Measurements from ENCODE around the gene CILP. TPM values are rescaled to one million over a fixed set of nuclear protein-coding genes. Genes with fewer than 3 reads are reported as not detected.

CILP gene
- total and polyA plus RNA-seq, 11 donors = 0.76 to 58.5 (median 12.0) TPM

GRCh38 chr15:65156692-65157091, 54.6 kb downstream of the CILP start:
- Histone ChIP-seq H3K9me3 (no peaks in the 10 kb centered on the region), H3K27ac (peak overlapping the region in 1 of 12 donors; percentile 6), H3K36me3 (peaks cover 0 to 98% (median 92%) of the 10 kb centered on the region in 9 donors), H3K4me1 (peaks cover 0 to 4% (median 0%) of the 10 kb centered on the region in 12 donors), H3K27me3 (no peaks in the 10 kb centered on the region), H3K4me3 (no peak overlapping the region)
- WGBS, 4 donors = 57 to 61% (median 59%) methylated on average over 5 of the region's 5 CpGs
- no peak for DNase-seq
- TF ChIP-seq CTCF (IDR thresholded peaks at IDR 0.05) (no peak), POLR2A (IDR thresholded peaks at IDR 0.05) (no peak)
- ATAC-seq = no peak
- intact Hi-C loops (cut with DNase I) = no loop called here

GRCh38 chr15:65154720-65155119, 56.6 kb downstream of the CILP start:
- H3K4me1 ChIP-seq = peaks cover 0 to 4% (median 0%) of the 10 kb centered on the region in 12 donors
- ATAC-seq (no peak), DNase-seq (no peak)
- no peaks in the 10 kb centered on the region for H3K27me3 ChIP-seq
- no peaks in the 10 kb centered on the region for H3K9me3 ChIP-seq
- peaks cover 0 to 100% (median 95%) of the 10 kb centered on the region in 9 donors for H3K36me3 ChIP-seq
- no peak overlapping the region for H3K4me3 ChIP-seq
- WGBS, 4 donors = 81 to 93% (median 90%) methylated on average over 6 of the region's 6 CpGs
- TF ChIP-seq CTCF (IDR thresholded peaks at IDR 0.05) (no peak), POLR2A (IDR thresholded peaks at IDR 0.05) (no peak)
- intact Hi-C loops (cut with DNase I) = no loop called here
- no peak overlapping the region for H3K27ac ChIP-seq

GRCh38 chr15:65147902-65148301, 63.4 kb downstream of the CILP start:
- no peaks in the 10 kb centered on the region for H3K9me3 ChIP-seq
- H3K27me3 ChIP-seq = no peaks in the 10 kb centered on the region
- peaks cover 0 to 70% (median 58%) of the 10 kb centered on the region in 9 donors for H3K36me3 ChIP-seq
- intact Hi-C loops (cut with DNase I) = no loop called here
- 83 to 95% (median 91%) methylated on average over 3 of the region's 3 CpGs for WGBS, 4 donors
- ATAC-seq (no peak), DNase-seq (no peak)
- TF ChIP-seq CTCF (IDR thresholded peaks at IDR 0.05) (no peak), POLR2A (IDR thresholded peaks at IDR 0.05) (no peak)
- H3K4me3 ChIP-seq = no peak overlapping the region
- no peaks in the 10 kb centered on the region for H3K4me1 ChIP-seq
- no peak overlapping the region for H3K27ac ChIP-seq

GRCh38 chr15:65146438-65146837, 64.8 kb downstream of the CILP start:
- no peak for TF ChIP-seq CTCF (IDR thresholded peaks at IDR 0.05)
- TF ChIP-seq POLR2A (IDR thresholded peaks at IDR 0.05) = no peak
- no peak for ATAC-seq
- Histone ChIP-seq H3K4me3 (no peak overlapping the region), H3K36me3 (peaks cover 0 to 56% (median 44%) of the 10 kb centered on the region in 9 donors), H3K27ac (no peak overlapping the region), H3K4me1 (no peaks in the 10 kb centered on the region), H3K27me3 (no peaks in the 10 kb centered on the region), H3K9me3 (no peaks in the 10 kb centered on the region)
- 90 to 92% (median 91%) methylated on average over 4 of the region's 4 CpGs for WGBS, 4 donors
- intact Hi-C loops (cut with DNase I) = no loop called here
- no peak for DNase-seq

Other genes with a start within 250 kb of the CILP start
- gene SPG21, start 221.6 kb downstream of the CILP start, total RNA-seq = 10 to 100 TPM; 38.2 to 63.6 (median 48.7) TPM
- 10 to 100 TPM; 34.9 to 70.3 TPM for gene SPG21, start 221.6 kb downstream of the CILP start, polyA plus RNA-seq
- 10 to 100 TPM; 14.3 to 41.0 (median 20.5) TPM for gene MTFMT, start 181.8 kb downstream of the CILP start, total RNA-seq
- gene MTFMT, start 181.8 kb downstream of the CILP start, polyA plus RNA-seq = 10 to 100 TPM in 1 of 2 donors, 1 to 10 TPM in 1; 6.0 to 14.4 TPM
- not detected for gene SLC51B, start 166.1 kb downstream of the CILP start, total RNA-seq
- gene SLC51B, start 166.1 kb downstream of the CILP start, polyA plus RNA-seq = under 1 TPM in 1 of 2 donors, not detected in 1; 0.08 TPM
- gene RASL12, start 143.5 kb downstream of the CILP start, total RNA-seq = 10 to 100 TPM in 7 of 9 donors, 1 to 10 TPM in 2; 8.3 to 35.0 (median 12.2) TPM
- gene RASL12, start 143.5 kb downstream of the CILP start, polyA plus RNA-seq = 10 to 100 TPM; 13.3 to 13.7 TPM
- gene KBTBD13, start 134.7 kb downstream of the CILP start, total RNA-seq = 10 to 100 TPM in 1 of 9 donors, 1 to 10 TPM in 8; 3.2 to 11.8 (median 4.2) TPM
- 1 to 10 TPM in 1 of 2 donors, under 1 TPM in 1; 0.78 to 9.0 TPM for gene KBTBD13, start 134.7 kb downstream of the CILP start, polyA plus RNA-seq
- 1 to 10 TPM in 7 of 9 donors, under 1 TPM in 2; 0.93 to 2.2 (median 1.3) TPM for gene UBAP1L, start 96.3 kb downstream of the CILP start, total RNA-seq
- 1 to 10 TPM in 1 of 2 donors, under 1 TPM in 1; 0.51 to 1.8 TPM for gene UBAP1L, start 96.3 kb downstream of the CILP start, polyA plus RNA-seq
- 10 to 100 TPM in 8 of 9 donors, 1 to 10 TPM in 1; 9.5 to 21.9 (median 13.9) TPM for gene PDCD7, start 77.7 kb downstream of the CILP start, total RNA-seq
- gene PDCD7, start 77.7 kb downstream of the CILP start, polyA plus RNA-seq = 10 to 100 TPM; 10.6 to 11.1 TPM
- gene CLPX, start 26.1 kb downstream of the CILP start, total RNA-seq = 10 to 100 TPM; 43.8 to 64.8 (median 57.2) TPM
- 10 to 100 TPM; 11.2 to 29.2 TPM for gene CLPX, start 26.1 kb downstream of the CILP start, polyA plus RNA-seq
- 1 to 10 TPM; 2.7 to 7.0 (median 4.8) TPM for gene PARP16, start 75.4 kb upstream of the CILP start, total RNA-seq
- gene PARP16, start 75.4 kb upstream of the CILP start, polyA plus RNA-seq = 1 to 10 TPM; 3.0 to 4.8 TPM
- not detected for gene RNU5A-1, start 84.6 kb upstream of the CILP start, total RNA-seq
- gene RNU5A-1, start 84.6 kb upstream of the CILP start, polyA plus RNA-seq = not detected
- gene RNU5B-1, start 93.2 kb upstream of the CILP start, total RNA-seq = 10 to 100 TPM in 2 of 9 donors, not detected in 7; 18.6 to 30.4 TPM
- gene RNU5B-1, start 93.2 kb upstream of the CILP start, polyA plus RNA-seq = not detected
- gene IGDCC3, start 166.5 kb upstream of the CILP start, total RNA-seq = under 1 TPM in 3 of 9 donors, not detected in 6; 0.09 to 0.33 (median 0.22) TPM
- under 1 TPM in 1 of 2 donors, not detected in 1; 0.07 TPM for gene IGDCC3, start 166.5 kb upstream of the CILP start, polyA plus RNA-seq
- 1 to 10 TPM in 4 of 9 donors, under 1 TPM in 5; 0.25 to 2.7 (median 0.75) TPM for gene IGDCC4, start 211.5 kb upstream of the CILP start, total RNA-seq
- gene IGDCC4, start 211.5 kb upstream of the CILP start, polyA plus RNA-seq = under 1 TPM; 0.22 to 0.80 TPM

Measured in heart left ventricle (tissue), 16 donors.